LNCAP (cell line): ENCODE data around the gene FUT9.

Experiments
- CTCF ChIP-seq: fragments of 450-650 bp; IDR thresholded peaks from 2 replicates; pipeline ENCODE4 v1.5.1; 2017; ENCODE audit warnings: mild to moderate bottlenecking

Gene FUT9

GRCh38 chr6:96066376-96066775 is 50.6 kb downstream of the FUT9 start:
- no peak for TF ChIP-seq CTCF

GRCh38 chr6:96073555-96073954 is 57.8 kb downstream of the FUT9 start:
- no peak for TF ChIP-seq CTCF

- no peak for TF ChIP-seq CTCF
Measured at GRCh38 chr6:96074006-96074405, 58.2 kb downstream of the FUT9 start.

GRCh38 chr6:96075826-96076225 is 60.1 kb downstream of the FUT9 start:
- TF ChIP-seq CTCF = no peak

GRCh38 chr6:96086745-96087144 is 71.0 kb downstream of the FUT9 start:
- TF ChIP-seq CTCF = no peak

GRCh38 chr6:96089173-96089572 is 73.4 kb downstream of the FUT9 start:
- peak; percentile 76 for TF ChIP-seq CTCF

- TF ChIP-seq CTCF = no peak
Measured at GRCh38 chr6:96094077-96094476, 78.3 kb downstream of the FUT9 start.

GRCh38 chr6:96099069-96099468 is 83.3 kb downstream of the FUT9 start:
- TF ChIP-seq CTCF = no peak
